ENCODE measurements around the gene TBX2.
"Not testable (repeated sequence)": the region's sequence is repeated elsewhere in the genome, so short reads cannot be mapped to it uniquely, and the experiment has no call there.

Gene TBX2

DNA sequence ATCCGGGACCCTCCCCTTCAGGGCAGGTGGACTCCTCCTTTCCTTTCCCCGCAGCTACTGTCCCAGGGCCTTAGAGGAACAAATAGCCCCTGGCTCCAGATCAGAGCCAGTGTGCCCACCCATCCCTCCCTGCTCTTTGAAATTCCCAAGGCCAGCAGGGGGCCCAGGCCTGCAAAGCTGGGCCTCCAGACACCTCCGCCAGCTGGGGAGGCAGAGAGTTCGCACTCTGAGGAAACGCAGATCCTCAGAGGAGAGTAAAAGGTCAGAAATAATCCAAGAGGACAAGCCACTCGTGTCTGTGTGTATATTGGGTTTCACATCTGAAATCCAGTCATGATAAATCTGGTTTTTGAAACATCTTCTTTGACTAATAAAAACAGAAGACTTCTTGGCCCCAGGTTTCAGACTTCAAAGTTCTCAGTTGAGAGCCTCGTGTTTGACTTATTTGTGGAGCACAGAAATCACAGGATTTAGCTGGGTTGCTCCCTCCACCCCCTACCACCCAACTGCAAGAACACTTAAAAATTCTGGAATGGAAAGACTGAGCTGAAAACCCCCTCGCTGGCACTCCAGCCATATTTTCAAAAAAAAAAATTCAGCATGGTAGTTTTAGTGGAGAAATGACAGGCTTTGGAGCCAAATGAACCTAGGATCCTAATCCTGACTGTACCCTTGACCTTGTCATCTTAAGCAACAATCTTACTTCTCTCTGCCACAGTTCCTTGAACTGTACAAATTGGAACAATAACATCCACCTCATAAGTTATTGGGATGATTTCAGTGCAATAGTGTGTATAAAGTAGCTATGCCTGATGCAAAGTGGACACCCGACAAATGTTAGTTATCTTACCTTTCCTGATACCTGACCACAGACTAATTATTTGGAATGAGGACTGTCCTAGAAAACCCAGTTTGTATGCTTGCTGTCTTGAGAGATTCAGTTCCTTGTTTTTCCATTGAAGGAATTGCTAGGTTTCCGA, 44.5 kb upstream of the TBX2 start:
- POLR2A ChIA-PET (ENCODE audit: low non-redundant PET), result no interaction called here
- CTCF ChIA-PET, result interaction anchor here (0.6 to 0.7 kb wide), 2 partner anchors 249 to 614 kb away, joined by 3 read pairs; no protein-coding TSS in a partner anchor
- no peak for DNase-seq (ENCODE audit: low spot score)
- no peak overlapping the region for H3K27ac ChIP-seq
- TF ChIP-seq, protein P1, sequence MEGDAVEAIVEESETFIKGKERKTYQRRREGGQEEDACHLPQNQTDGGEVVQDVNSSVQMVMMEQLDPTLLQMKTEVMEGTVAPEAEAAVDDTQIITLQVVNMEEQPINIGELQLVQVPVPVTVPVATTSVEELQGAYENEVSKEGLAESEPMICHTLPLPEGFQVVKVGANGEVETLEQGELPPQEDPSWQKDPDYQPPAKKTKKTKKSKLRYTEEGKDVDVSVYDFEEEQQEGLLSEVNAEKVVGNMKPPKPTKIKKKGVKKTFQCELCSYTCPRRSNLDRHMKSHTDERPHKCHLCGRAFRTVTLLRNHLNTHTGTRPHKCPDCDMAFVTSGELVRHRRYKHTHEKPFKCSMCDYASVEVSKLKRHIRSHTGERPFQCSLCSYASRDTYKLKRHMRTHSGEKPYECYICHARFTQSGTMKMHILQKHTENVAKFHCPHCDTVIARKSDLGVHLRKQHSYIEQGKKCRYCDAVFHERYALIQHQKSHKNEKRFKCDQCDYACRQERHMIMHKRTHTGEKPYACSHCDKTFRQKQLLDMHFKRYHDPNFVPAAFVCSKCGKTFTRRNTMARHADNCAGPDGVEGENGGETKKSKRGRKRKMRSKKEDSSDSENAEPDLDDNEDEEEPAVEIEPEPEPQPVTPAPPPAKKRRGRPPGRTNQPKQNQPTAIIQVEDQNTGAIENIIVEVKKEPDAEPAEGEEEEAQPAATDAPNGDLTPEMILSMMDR (conservative IDR thresholded peaks at IDR 0.05; ENCODE audit: low read depth), result no peak

DNA sequence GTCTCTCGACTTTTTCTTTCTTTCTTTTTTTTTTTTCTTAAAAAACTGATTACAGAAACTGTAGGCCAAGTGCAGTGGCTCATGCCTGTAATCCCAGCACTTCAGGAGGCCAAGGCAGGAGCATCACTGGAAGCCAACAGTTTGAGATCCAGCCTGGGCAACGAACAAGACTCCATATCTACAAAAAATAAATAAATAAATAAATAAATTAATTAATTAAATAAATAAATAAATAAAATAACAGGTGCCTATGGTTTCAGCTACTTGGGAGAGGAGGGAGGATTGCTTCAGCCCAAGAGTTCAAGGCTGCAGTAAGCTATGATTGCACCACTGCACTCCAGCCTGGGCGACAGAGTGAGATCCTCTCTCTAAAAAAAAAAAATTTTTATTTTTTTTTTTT, 42.6 kb upstream of the TBX2 start:
- peak overlapping the region; percentile 67 for H3K27ac ChIP-seq
- POLR2A ChIA-PET (ENCODE audit: low non-redundant PET); DNase-seq (ENCODE audit: low spot score); CTCF ChIA-PET: not testable (repeated sequence)

DNA sequence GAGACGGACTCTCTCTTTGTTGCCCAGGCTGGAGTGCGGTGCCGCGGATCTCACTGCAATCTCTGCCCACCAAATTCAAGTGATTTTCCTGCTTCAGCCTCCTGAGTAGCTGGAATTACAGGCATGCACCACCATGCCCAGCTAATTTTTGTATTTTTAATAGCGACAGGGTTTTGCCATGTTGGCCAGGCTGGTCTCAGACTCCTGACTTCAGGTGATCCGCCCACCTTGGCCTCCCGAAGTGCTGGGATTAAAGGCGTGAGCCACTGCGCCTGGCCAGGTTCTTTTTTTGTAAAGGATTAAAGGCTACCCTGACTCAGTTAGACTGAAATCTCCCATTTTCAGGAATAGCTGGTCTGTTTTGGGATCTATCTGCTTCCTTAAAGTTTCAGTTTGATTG, 40.1 kb upstream of the TBX2 start:
- POLR2A ChIA-PET (ENCODE audit: low non-redundant PET); DNase-seq (ENCODE audit: low spot score): not testable (repeated sequence)
- CTCF ChIA-PET, result interaction anchor here (0.5 to 0.8 kb wide), 3 partner anchors 30 to 1133 kb away, joined by 3 to 4 read pairs (median 3); no protein-coding TSS in a partner anchor
- 0 out of 2 replicates have a peak overlapping the region, but pooled peaks have one; percentile 13 for H3K27ac ChIP-seq

DNA sequence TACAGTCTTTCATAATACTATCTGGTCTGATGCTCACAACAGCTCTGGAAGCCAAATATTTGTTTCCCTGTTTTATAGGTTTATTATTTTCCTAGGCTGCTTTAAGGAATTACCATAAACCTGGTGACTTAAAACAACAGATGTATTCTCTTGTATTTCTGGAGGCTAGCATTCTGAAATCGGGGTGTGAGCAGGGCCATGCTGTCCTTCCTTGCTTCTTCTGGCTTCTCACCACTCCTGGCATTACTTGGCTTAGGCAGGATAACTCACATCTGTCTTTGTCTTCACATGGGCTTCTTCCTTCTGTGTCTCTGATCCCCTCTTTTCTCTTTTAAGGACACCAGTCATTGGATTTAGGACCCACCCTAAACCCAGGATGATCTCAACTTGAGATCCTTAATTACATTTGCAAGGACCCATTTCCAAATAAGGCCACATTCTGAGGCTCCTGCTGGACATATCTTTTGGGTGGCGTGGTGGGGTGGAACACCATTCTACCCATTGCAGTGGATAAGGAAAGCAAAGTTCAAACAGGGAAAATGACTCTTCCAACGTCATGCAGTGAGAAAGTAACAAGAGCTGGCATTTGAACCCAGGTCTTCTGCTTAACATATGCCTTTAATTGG, 39.2 kb upstream of the TBX2 start:
- TF ChIP-seq, protein P1 (conservative IDR thresholded peaks at IDR 0.05; ENCODE audit: low read depth), result no peak
- CTCF ChIA-PET, result interaction anchor here (0.6 kb wide), 1 partner anchor 365 kb away, joined by 3 read pairs; no protein-coding TSS in a partner anchor
- H3K27ac ChIP-seq, result no peak overlapping the region
- DNase-seq (ENCODE audit: low spot score), result no peak
- POLR2A ChIA-PET (ENCODE audit: low non-redundant PET), result no interaction called here

DNA sequence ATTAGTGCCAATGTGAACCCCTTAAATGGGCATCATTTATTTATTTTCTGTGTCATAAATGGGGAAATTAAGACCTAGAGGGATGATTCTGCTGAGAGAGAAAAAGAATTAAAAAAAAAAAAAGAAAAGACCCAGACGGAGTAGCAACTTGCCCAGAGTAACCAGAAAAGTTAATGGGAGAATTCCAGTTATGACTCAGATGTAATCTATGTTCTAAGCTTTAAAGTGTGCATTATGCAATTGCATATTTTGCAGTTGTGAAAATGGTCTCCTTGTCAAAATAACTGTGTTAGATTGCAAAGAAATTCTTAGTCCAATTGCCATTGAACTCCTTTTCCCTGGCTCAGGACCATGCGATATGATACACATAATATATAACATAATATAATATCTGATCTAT, 38.6 kb upstream of the TBX2 start:
- POLR2A ChIA-PET (ENCODE audit: low non-redundant PET), result no interaction called here
- CTCF ChIA-PET, result interaction anchor here (1.5 kb wide), 1 partner anchor 9 kb away, joined by 3 read pairs; no protein-coding TSS in a partner anchor

DNA sequence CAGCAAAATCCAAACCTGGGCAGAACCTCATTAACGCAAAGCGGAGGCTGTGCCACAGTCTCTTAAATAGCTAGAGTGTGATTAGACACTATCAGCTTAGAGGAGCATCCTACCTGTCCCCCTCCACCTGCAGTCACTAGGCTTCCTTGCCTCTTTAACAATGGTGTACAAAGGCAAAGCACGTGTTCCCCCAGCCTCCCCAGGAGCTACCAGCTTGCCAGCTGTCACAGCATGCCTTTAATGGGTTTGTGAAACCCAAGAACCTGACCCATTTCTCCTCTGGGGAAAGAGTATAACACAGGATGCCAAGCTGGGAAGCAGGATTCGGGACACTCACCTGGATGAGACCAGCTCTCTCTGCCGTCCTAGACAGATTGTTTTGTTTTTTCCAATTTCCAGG, 37.2 kb upstream of the TBX2 start:
- DNase-seq (ENCODE audit: low spot score), result no peak
- H3K27ac ChIP-seq, result no peak overlapping the region; the same call in 1 of the 2 replicates
- TF ChIP-seq, protein P1 (conservative IDR thresholded peaks at IDR 0.05; ENCODE audit: low read depth), result no peak
- CTCF ChIA-PET, result interaction anchor here (1.5 kb wide), 1 partner anchor 11 kb away, joined by 3 read pairs; no protein-coding TSS in a partner anchor
- POLR2A ChIA-PET (ENCODE audit: low non-redundant PET), result no interaction called here

More for the DNA sequence above, 38.6 kb upstream of the TBX2 start:
- peak; percentile 76 for DNase-seq (ENCODE audit: low spot score)
- H3K27ac ChIP-seq, result no peak overlapping the region
- TF ChIP-seq, protein P1 (conservative IDR thresholded peaks at IDR 0.05; ENCODE audit: low read depth), result no peak

DNA sequence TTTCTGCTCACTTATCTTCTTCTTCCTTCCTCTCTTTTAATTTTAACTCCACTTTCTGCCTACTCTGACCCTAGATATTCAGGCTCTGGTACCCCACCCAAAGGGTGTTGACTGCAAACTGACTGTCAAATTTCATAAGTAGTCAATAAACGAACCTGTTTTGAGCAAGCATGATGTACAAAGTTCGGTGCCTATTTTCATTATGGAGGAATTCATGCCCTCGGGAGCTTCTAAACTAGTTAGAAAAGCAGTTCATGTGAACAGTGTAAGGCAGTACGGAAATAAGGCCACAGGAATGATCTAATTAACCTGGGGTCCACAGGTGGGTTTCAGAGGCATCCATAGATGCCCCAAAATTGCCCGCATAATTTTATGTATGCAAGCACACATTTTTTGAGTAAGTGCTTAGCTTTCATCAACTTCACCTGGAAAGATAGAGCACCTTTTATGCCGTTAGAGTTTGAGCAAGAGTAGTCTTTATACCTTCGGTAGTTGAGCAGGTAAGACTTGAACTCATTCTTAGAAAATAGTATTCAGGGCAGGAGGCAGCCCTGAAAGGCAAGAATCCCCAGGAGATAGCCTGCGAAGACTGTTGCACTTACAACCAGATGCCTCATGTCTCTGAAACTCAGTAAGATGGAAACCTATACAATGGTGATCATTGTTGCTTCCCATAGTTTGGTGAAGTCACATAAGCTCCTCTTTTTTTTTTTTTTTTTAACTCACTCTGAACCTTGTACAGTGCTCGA, 36.6 kb upstream of the TBX2 start:
- TF ChIP-seq, protein P1 (conservative IDR thresholded peaks at IDR 0.05; ENCODE audit: low read depth), result no peak
- no peak for DNase-seq (ENCODE audit: low spot score)
- no peak overlapping the region for H3K27ac ChIP-seq
- CTCF ChIA-PET, result interaction anchor here (0.5 kb wide), 1 partner anchor 75 kb away, joined by 4 read pairs; no protein-coding TSS in a partner anchor
- POLR2A ChIA-PET (ENCODE audit: low non-redundant PET), result no interaction called here
